Sigmoid colon (tissue), 4 donors: ENCODE data around the gene WIPF2.

Experiments used
- EP300 ChIP-seq, 4 donors: sonication (generic); formaldehyde crosslinking; IDR thresholded peaks; one replicate each; pipeline ENCODE4 v1.6.1; 2017; ENCODE audit warnings: antibody characterized with exemption in 4 of 4
- TF ChIP-seq, protein P1 (sequence below), 4 experiments: fragments of 450-650 bp in 3 of 4; fragments of 200-600 bp in 1 of 4; IDR thresholded peaks; one replicate each; pipeline ENCODE4 v1.5.1; 2016 to 2019; ENCODE audit warnings: antibody characterized with exemption in 4 of 4, mild to moderate bottlenecking in 3 of 4, moderate library complexity in 2 of 4

DNA sequence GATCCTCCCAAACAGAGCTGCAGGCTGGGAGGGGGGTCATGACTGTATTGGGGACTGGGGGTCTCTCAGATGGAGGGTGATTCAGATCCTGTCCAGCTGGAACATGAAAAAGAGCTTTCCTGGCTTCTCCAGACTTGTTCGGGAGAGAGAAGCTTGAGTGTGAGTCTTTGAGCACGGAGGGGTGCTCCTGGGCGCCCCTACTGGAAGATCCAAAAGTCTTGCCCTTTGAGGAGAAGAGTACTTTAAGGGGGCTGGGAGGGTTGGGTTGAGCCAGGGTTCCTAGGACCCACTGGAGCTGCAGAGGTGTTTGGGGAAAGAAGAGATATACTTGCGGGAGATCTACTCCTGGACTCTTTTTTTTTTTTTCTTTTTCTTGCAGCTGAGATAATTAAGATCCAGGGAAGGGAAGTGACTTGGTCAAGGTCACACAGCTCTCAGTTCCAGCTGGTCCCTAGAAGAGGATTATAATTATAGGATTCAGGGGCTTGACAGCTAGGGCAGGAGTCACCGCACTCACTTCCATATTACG is 98.3 kb downstream of the WIPF2 start:
- TF ChIP-seq, protein P1, sequence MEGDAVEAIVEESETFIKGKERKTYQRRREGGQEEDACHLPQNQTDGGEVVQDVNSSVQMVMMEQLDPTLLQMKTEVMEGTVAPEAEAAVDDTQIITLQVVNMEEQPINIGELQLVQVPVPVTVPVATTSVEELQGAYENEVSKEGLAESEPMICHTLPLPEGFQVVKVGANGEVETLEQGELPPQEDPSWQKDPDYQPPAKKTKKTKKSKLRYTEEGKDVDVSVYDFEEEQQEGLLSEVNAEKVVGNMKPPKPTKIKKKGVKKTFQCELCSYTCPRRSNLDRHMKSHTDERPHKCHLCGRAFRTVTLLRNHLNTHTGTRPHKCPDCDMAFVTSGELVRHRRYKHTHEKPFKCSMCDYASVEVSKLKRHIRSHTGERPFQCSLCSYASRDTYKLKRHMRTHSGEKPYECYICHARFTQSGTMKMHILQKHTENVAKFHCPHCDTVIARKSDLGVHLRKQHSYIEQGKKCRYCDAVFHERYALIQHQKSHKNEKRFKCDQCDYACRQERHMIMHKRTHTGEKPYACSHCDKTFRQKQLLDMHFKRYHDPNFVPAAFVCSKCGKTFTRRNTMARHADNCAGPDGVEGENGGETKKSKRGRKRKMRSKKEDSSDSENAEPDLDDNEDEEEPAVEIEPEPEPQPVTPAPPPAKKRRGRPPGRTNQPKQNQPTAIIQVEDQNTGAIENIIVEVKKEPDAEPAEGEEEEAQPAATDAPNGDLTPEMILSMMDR (IDR thresholded peaks at IDR 0.05) = peak in 3 of 4 experiments; percentile 25 to 61 (median 41)
- no peak for TF ChIP-seq EP300 (IDR thresholded peaks at IDR 0.05)
